Measurements from ENCODE around the gene RLF.

DNA sequence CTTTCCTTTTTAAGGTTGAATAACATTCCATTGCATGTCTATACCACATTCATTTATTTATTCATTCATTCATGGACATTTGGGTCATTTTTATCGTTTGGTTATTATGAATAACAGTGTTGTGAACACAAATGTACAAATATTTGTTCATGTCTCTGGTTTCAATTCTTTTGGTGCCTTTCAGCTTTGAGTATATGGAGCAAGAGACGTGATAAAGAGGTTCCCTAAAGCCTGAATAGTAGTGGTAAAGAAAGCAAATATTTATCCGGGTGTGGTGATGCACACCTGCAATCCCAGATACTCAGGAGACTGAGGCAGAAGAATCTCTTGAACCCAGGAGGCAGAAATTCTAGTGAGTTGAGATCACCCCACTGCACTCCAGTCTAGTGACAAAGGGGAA lies 5.3 kb upstream of the RLF start:
- TF ChIP-seq, protein P1, sequence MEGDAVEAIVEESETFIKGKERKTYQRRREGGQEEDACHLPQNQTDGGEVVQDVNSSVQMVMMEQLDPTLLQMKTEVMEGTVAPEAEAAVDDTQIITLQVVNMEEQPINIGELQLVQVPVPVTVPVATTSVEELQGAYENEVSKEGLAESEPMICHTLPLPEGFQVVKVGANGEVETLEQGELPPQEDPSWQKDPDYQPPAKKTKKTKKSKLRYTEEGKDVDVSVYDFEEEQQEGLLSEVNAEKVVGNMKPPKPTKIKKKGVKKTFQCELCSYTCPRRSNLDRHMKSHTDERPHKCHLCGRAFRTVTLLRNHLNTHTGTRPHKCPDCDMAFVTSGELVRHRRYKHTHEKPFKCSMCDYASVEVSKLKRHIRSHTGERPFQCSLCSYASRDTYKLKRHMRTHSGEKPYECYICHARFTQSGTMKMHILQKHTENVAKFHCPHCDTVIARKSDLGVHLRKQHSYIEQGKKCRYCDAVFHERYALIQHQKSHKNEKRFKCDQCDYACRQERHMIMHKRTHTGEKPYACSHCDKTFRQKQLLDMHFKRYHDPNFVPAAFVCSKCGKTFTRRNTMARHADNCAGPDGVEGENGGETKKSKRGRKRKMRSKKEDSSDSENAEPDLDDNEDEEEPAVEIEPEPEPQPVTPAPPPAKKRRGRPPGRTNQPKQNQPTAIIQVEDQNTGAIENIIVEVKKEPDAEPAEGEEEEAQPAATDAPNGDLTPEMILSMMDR (IDR thresholded peaks at IDR 0.05; ENCODE audit: borderline replicate concordance, extremely low read depth, low read length, poor library complexity, severe bottlenecking): no peak
- TF ChIP-seq EZH2 (IDR thresholded peaks at IDR 0.05; ENCODE audit: borderline replicate concordance, low read depth, low read length, severe bottlenecking): no peak

Data from DND-41 (cell line).